Gastroesophageal sphincter (tissue), 3 donors: ENCODE measurements around the gene CD6.

Source experiments
- CTCF ChIP-seq, 4 experiments: fragments of 200-600 bp in 2 of 4; fragments of 450-650 bp in 2 of 4; sonication (generic) in 1 of 4; IDR thresholded peaks; one replicate each; pipeline ENCODE4 v1.5.1; 2017 to 2019; ENCODE audit warnings: antibody characterized with exemption in 4 of 4, mild to moderate bottlenecking in 2 of 4, moderate library complexity in 2 of 4
- EP300 ChIP-seq: sonication (generic); formaldehyde crosslinking; IDR thresholded peaks from one replicate; pipeline ENCODE4 v1.6.1; 2017; ENCODE audit warnings: antibody characterized with exemption, mild to moderate bottlenecking

- TF ChIP-seq EP300 (no peak), CTCF (IDR thresholded peaks at IDR 0.05) (no peak)
Measured at GRCh38 chr11:60921777-60922335, 49.6 kb upstream of the CD6 start.
